ENCODE results near the gene GNG10. TPM values are rescaled to one million over a fixed set of nuclear protein-coding genes. Genes with fewer than 3 reads are reported as not detected.

GNG10 gene
- total RNA-seq (2022; extraction: Qiagen RNA extraction; ENCODE audit: low read depth), result 43.9 to 72.0 TPM (median 67.2 TPM) in 5 replicates

GRCh38 chr9:111661150-111661801 is at the start of gene GNG10:
TSS of gene GNG10 (plus strand) at chr9:111661605. CDS start at chr9:111661635, 30 bp downstream.

DNA sequence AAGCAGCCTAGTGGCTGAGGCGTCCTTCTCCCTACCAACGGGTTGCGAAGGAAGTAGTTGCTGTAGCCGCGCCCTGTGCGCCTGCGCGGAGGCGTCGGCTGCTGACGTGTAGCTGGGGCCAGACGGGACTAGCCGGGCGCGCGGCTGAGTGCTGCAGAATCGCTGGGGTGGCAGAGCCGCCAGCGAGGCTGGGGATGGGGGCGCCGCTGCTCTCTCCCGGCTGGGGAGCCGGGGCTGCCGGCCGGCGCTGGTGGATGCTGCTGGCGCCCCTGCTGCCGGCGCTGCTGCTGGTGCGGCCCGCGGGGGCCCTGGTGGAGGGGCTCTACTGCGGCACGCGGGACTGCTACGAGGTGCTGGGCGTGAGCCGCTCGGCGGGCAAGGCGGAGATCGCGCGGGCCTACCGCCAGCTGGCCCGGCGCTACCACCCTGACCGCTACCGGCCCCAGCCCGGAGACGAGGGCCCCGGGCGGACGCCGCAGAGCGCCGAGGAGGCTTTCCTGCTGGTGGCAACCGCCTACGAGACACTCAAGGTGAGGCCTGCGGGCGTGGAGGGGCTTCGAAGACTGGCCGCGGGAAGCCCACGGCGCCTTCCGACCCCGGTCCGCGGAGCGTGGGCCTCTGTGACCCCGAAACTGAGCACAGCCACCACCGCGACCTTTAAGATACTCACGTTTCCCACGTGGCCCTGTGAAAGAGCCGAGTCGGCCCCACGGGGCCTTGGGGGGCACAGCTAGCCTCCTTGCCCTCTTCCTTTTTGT is 30.0 kb upstream of the GNG10 start, which contains the start of gene DNAJC25:
DNAJC25 (plus strand) TSS at position 121 of the 758 bp plus-strand sequence; CDS start at position 195, 74 bp downstream.

Other genes with a start within 250 kb of the GNG10 start
- gene ECPAS, start 177.2 kb upstream of the GNG10 start, total RNA-seq (2022; extraction: Qiagen RNA extraction; ENCODE audit: low read depth), result 36.9 to 51.0 TPM (median 38.2 TPM) in 5 replicates
- 0.53 to 0.85 TPM (median 0.69 TPM) in 5 replicates for gene ZNF483, start 136.4 kb upstream of the GNG10 start, total RNA-seq (2022; extraction: Qiagen RNA extraction; ENCODE audit: low read depth)
- 362 to 407 TPM (median 392 TPM) in 5 replicates for gene PTGR1, start 62.0 kb upstream of the GNG10 start, total RNA-seq (2022; extraction: Qiagen RNA extraction; ENCODE audit: low read depth)
- 10.4 to 13.0 TPM (median 11.0 TPM) in 5 replicates for gene DNAJC25, start 30.3 kb upstream of the GNG10 start, total RNA-seq (2022; extraction: Qiagen RNA extraction; ENCODE audit: low read depth)
- 0.01 TPM in 1 of 5 replicates, not detected in the others for gene SHOC1, start 133.3 kb downstream of the GNG10 start, total RNA-seq (2022; extraction: Qiagen RNA extraction; ENCODE audit: low read depth)
- 16.3 to 22.7 TPM (median 17.8 TPM) in 5 replicates for gene UGCG, start 235.2 kb downstream of the GNG10 start, total RNA-seq (2022; extraction: Qiagen RNA extraction; ENCODE audit: low read depth)

All from A549 treated with CpdA at 1 μM for 4 hours (cell line).